HepG2 (cell line): ENCODE measurements around the gene WDR59. TPM values are rescaled to one million over a fixed set of nuclear protein-coding genes. Genes with fewer than 3 reads are reported as not detected.
A peak's percentile ranks its signal among the peaks of the same experiment; 100 is the strongest.

Source experiments
- CREB1 ChIP-seq, 2 experiments: fragments of 450-650 bp in 1 of 2; IDR thresholded peaks; 2 replicates each; pipeline ENCODE4 v1.6.1; 2016 to 2017; ENCODE audit warnings: control low read depth in 1 of 2, mild to moderate bottlenecking in 1 of 2, missing compliant biosample characterization in 1 of 2, missing genetic modification characterization in 1 of 2
- CREBL2 ChIP-seq: sonication (generic); formaldehyde crosslinking; IDR thresholded peaks from 2 replicates; pipeline ENCODE4 v1.8.1; 2023; ENCODE audit warnings: missing genetic modification reagents, mild to moderate bottlenecking, borderline replicate concordance
- ISX ChIP-seq: sonication (generic); formaldehyde crosslinking; conservative IDR thresholded peaks from 2 replicates; pipeline ENCODE4 v1.5.0; 2020; ENCODE audit warnings: missing genetic modification reagents
- KIAA2018 ChIP-seq: sonication (generic); formaldehyde crosslinking; IDR thresholded peaks from 2 replicates; pipeline ENCODE4 v1.5.0; 2020; ENCODE audit warnings: mild to moderate bottlenecking, missing genetic modification reagents, borderline replicate concordance
- MEIS2 ChIP-seq: sonication (generic); formaldehyde crosslinking; IDR thresholded peaks from 2 replicates; pipeline ENCODE4 v1.9.0; 2021; ENCODE audit warnings: mild to moderate bottlenecking, missing genetic modification reagents
- NCOA5 ChIP-seq: sonication (generic); formaldehyde crosslinking; IDR thresholded peaks from 2 replicates; pipeline ENCODE4 v1.4.0; 2020; ENCODE audit warnings: missing genetic modification reagents
- NFYB ChIP-seq: sonication (generic); formaldehyde crosslinking; IDR thresholded peaks from 2 replicates; pipeline ENCODE4 v1.4.0; 2020; ENCODE audit warnings: missing genetic modification reagents
- NR0B2 ChIP-seq: sonication (generic); formaldehyde crosslinking; IDR thresholded peaks from 2 replicates; pipeline ENCODE4 v1.4.0; 2020; ENCODE audit warnings: mild to moderate bottlenecking, missing genetic modification reagents
- SIX4 ChIP-seq: sonication (generic); formaldehyde crosslinking; IDR thresholded peaks from 2 replicates; pipeline ENCODE4 v1.4.0; 2020; ENCODE audit warnings: missing genetic modification reagents
- ZNF543 ChIP-seq: sonication (generic); formaldehyde crosslinking; IDR thresholded peaks from 2 replicates; pipeline ENCODE4 v1.4.0; 2020; ENCODE audit warnings: mild to moderate bottlenecking, missing genetic modification reagents
- ZNF597 ChIP-seq: sonication (generic); formaldehyde crosslinking; IDR thresholded peaks from 2 replicates; pipeline ENCODE4 v1.5.0; 2020; ENCODE audit warnings: missing genetic modification reagents
- ZSCAN5A ChIP-seq: sonication (generic); formaldehyde crosslinking; IDR thresholded peaks from 2 replicates; pipeline ENCODE4 v1.8.0; 2022; ENCODE audit warnings: mild to moderate bottlenecking, missing genetic modification reagents, borderline replicate concordance
- polyA plus RNA-seq, 8 experiments: library from polyadenylated mRNA; depleted of rRNA in 3 of 8; stranded (reverse) in 7 of 8; unstranded in 1 of 8; fragments of >200 nt; fragmentation: Illumina TruSeq in 4 of 8; extraction: Trizol in 4 of 8; gene quantifications; 2 replicates each; pipeline versions ENCODE4 v1.2.1 to v1.2.3, GENCODE V29; 2011 to 2016; ENCODE audit warnings: low read depth in 4 of 8, missing spikeins in 1 of 8, mixed read lengths in 1 of 8; ENCODE audit not compliant: insufficient read depth in 1 of 8
- total RNA-seq, 5 experiments: library from RNA; depleted of rRNA; stranded (reverse); fragments of >200 nt; fragmentation: Illumina TruSeq; extraction: Trizol; gene quantifications; 2 replicates each; pipeline ENCODE4 v1.2.3, GENCODE V29; 2016; ENCODE audit warnings: low read depth in 1 of 5

WDR59 gene
- total and polyA plus RNA-seq, 2 of the 13 experiments (the other 11 are each of a cell fraction or from before 2014, with no cell fraction given), result 65.2 to 306 TPM

- TF ChIP-seq KIAA2018, result no peak
- no peak for TF ChIP-seq MEIS2 (CRISPR knock-in tag)
- TF ChIP-seq ISX (CRISPR knock-in tag), result no peak
- no peak for TF ChIP-seq NCOA5
- no peak for TF ChIP-seq CREB1 (IDR thresholded peaks at IDR 0.05)
- no peak for TF ChIP-seq CREB1 (CRISPR knock-in tag; IDR thresholded peaks at IDR 0.05)
- TF ChIP-seq ZNF597 (CRISPR knock-in tag), result no peak
- TF ChIP-seq ZNF543 (CRISPR knock-in tag), result no peak
- TF ChIP-seq SIX4 (CRISPR knock-in tag), result peak; percentile 67; the same call in 1 of the 2 replicates
- TF ChIP-seq NFYB (CRISPR knock-in tag), result no peak
- TF ChIP-seq CREBL2 (CRISPR knock-in tag), result no peak
- no peak for TF ChIP-seq NR0B2 (CRISPR knock-in tag)
- TF ChIP-seq ZSCAN5A (CRISPR knock-in tag), result no peak
Measured at GRCh38 chr16:74922150-74923138, 62.5 kb downstream of the WDR59 start (continued).
